Body of pancreas (tissue), 4 donors: ENCODE results near the gene BRME1. TPM values are rescaled to one million over a fixed set of nuclear protein-coding genes. Genes with fewer than 3 reads are reported as not detected.

Source experiments
- ATAC-seq: fragments of 150-250 bp; one replicate; pipeline ENCODE4 v1.9.1; 2016
- DNase-seq, 4 donors: peaks; one replicate each; pipeline ENCODE4 v3.0.0-alpha.2; 2019
- H3K27ac ChIP-seq, 4 donors: fragments of 200-600 bp; sonication (generic); 1 replicate in 3 of 4; 2 replicates in 1 of 4; pipeline versions ENCODE4 v1.5.1 to v1.6.1; 2016 to 2019; ENCODE audit warnings: mild to moderate bottlenecking in 1 of 4, mixed read lengths in 1 of 4, moderate library complexity in 1 of 4
- H3K27me3 ChIP-seq, 2 donors: fragments of 200-600 bp; sonication (generic); one replicate each; pipeline ENCODE4 v1.6.0; 2016; ENCODE audit warnings: mild to moderate bottlenecking in 1 of 2
- H3K36me3 ChIP-seq, 2 donors: fragments of 200-600 bp; sonication (generic); replicated peaks in 1 of 2; 2 replicates each; pipeline ENCODE4 v1.5.1; 2016; ENCODE audit warnings: low read depth in 2 of 2; ENCODE audit not compliant: insufficient read depth in 1 of 2
- H3K4me1 ChIP-seq: fragments of 200-600 bp; sonication (generic); one replicate; pipeline ENCODE4 v1.6.0; 2016
- H3K4me3 ChIP-seq, 2 donors: fragments of 200-600 bp; sonication (generic); 1 replicate in 1 of 2; 2 replicates in 1 of 2; pipeline ENCODE4 v1.5.1; 2016 to 2019
- H3K9me3 ChIP-seq, 3 donors: fragments of 200-600 bp; sonication (generic); 1 replicate in 2 of 3; 2 replicates in 1 of 3; pipeline ENCODE4 v1.5.1; 2016
- CTCF ChIP-seq, 7 experiments: fragments of 450-650 bp in 4 of 7; fragments of 200-600 bp in 3 of 7; sonication (generic) in 3 of 7; IDR thresholded peaks; one replicate each; pipeline ENCODE4 v1.5.1; 2016 to 2019; ENCODE audit warnings: antibody characterized with exemption in 7 of 7
- POLR2A ChIP-seq, 3 donors: fragments of 450-650 bp; IDR thresholded peaks; one replicate each; pipeline ENCODE4 v1.6.1; 2016; ENCODE audit warnings: antibody characterized with exemption in 3 of 3, mild to moderate bottlenecking in 2 of 3
- WGBS, 2 donors: methylation state at CpG; one replicate each; pipeline ENCODE4 v1.1.5; 2017; 5-methylcytosine and 5-hydroxymethylcytosine counted together
- intact Hi-C: fragments of 100-400 bp; cut with DNase I; formaldehyde crosslinking; loops from one replicate; pipeline ENCODE4 v1.15.1; 2023
- total RNA-seq, 2 donors: library from RNA; depleted of rRNA; stranded (reverse); fragments of >200 nt; gene quantifications; one replicate each; pipeline ENCODE4 v1.1.0, GENCODE V29; 2016

The BRME1 gene
- total RNA-seq, 2 donors from 2014 or later = 3.0 to 4.9 TPM

- Histone ChIP-seq H3K36me3 (peaks cover 6 to 9% of the 10 kb centered on the region in 2 donors), H3K9me3 (no peaks in the 10 kb centered on the region), H3K27me3 (no peaks in the 10 kb centered on the region), H3K4me1 (peaks cover 11% of the 10 kb centered on the region), H3K27ac (no peak overlapping the region), H3K4me3 (no peak overlapping the region)
- ATAC-seq = no peak
- TF ChIP-seq CTCF (IDR thresholded peaks at IDR 0.05) = no peak
- TF ChIP-seq POLR2A (IDR thresholded peaks at IDR 0.05) = no peak
- WGBS, 2 donors = 12 to 13% methylated on average over 17 to 20 of the region's 20 CpGs
- no peak for DNase-seq
- intact Hi-C loops = no loop called here
Measured at GRCh38 chr19:13951799-13952153, 45.9 kb upstream of the BRME1 start.

- Histone ChIP-seq H3K27ac (no peak overlapping the region), H3K9me3 (no peaks in the 10 kb centered on the region), H3K4me3 (no peak overlapping the region), H3K4me1 (peaks cover 11% of the 10 kb centered on the region), H3K27me3 (no peaks in the 10 kb centered on the region), H3K36me3 (peaks cover 0 to 2% of the 10 kb centered on the region in 2 donors)
- WGBS, 2 donors = 74 to 78% methylated on average over 2 of the region's 2 CpGs
- ATAC-seq (no peak), DNase-seq (no peak)
- TF ChIP-seq POLR2A (IDR thresholded peaks at IDR 0.05) = no peak
- TF ChIP-seq CTCF (IDR thresholded peaks at IDR 0.05) = no peak
- intact Hi-C loops = no loop called here
Measured at GRCh38 chr19:13951043-13951442, 45.1 kb upstream of the BRME1 start.

- 88 to 92% methylated on average over 4 of the region's 4 CpGs for WGBS, 2 donors
- no peaks in the 10 kb centered on the region for H3K9me3 ChIP-seq
- no peak overlapping the region for H3K27ac ChIP-seq
- intact Hi-C loops = no loop called here
- TF ChIP-seq CTCF (IDR thresholded peaks at IDR 0.05) = no peak
- no peak for TF ChIP-seq POLR2A (IDR thresholded peaks at IDR 0.05)
- no peaks in the 10 kb centered on the region for H3K36me3 ChIP-seq
- H3K4me3 ChIP-seq = no peak overlapping the region
- ATAC-seq (no peak), DNase-seq (no peak)
- no peaks in the 10 kb centered on the region for H3K4me1 ChIP-seq
- H3K27me3 ChIP-seq = no peaks in the 10 kb centered on the region
Measured at GRCh38 chr19:13946414-13946813, 40.5 kb upstream of the BRME1 start.

GRCh38 chr19:13942023-13942684 is 36.2 kb upstream of the BRME1 start:
- no peaks in the 10 kb centered on the region for H3K9me3 ChIP-seq
- no peak overlapping the region for H3K4me3 ChIP-seq
- DNase-seq (no peak), ATAC-seq (no peak)
- H3K27ac ChIP-seq = no peak overlapping the region
- no peaks in the 10 kb centered on the region for H3K27me3 ChIP-seq
- H3K36me3 ChIP-seq = no peaks in the 10 kb centered on the region
- intact Hi-C loops = no loop called here
- 90 to 95% methylated on average over 1 of the region's 1 CpG for WGBS, 2 donors
- H3K4me1 ChIP-seq = no peaks in the 10 kb centered on the region
- no peak for TF ChIP-seq CTCF (IDR thresholded peaks at IDR 0.05)
- TF ChIP-seq POLR2A (IDR thresholded peaks at IDR 0.05) = no peak
